ENCODE data around the gene FSD2. TPM values are rescaled to one million over a fixed set of nuclear protein-coding genes. Genes with fewer than 3 reads are reported as not detected.

Gene FSD2
- total RNA-seq, 4 donors from 2014 or later, result not detected

- in situ Hi-C loops (cut with MboI; ENCODE audit: low pct_ligation_motif_present in 1 of 4, low pct_unique_long_range_greater_than_20kb in 1 of 4, low sequenced_read_pairs in 3 of 4), result no loop called here
- intact Hi-C loops (cut with DNase I; ENCODE audit: low total_unique reads), result no loop called here
- DNase-seq, result no peak
- no peaks in the 10 kb centered on the region for H3K36me3 ChIP-seq
- TF ChIP-seq, protein P1, sequence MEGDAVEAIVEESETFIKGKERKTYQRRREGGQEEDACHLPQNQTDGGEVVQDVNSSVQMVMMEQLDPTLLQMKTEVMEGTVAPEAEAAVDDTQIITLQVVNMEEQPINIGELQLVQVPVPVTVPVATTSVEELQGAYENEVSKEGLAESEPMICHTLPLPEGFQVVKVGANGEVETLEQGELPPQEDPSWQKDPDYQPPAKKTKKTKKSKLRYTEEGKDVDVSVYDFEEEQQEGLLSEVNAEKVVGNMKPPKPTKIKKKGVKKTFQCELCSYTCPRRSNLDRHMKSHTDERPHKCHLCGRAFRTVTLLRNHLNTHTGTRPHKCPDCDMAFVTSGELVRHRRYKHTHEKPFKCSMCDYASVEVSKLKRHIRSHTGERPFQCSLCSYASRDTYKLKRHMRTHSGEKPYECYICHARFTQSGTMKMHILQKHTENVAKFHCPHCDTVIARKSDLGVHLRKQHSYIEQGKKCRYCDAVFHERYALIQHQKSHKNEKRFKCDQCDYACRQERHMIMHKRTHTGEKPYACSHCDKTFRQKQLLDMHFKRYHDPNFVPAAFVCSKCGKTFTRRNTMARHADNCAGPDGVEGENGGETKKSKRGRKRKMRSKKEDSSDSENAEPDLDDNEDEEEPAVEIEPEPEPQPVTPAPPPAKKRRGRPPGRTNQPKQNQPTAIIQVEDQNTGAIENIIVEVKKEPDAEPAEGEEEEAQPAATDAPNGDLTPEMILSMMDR (IDR thresholded peaks at IDR 0.05), result no peak
- TF ChIP-seq POLR2A (IDR thresholded peaks at IDR 0.05), result no peak
- no peak for TF ChIP-seq POLR2AphosphoS5 (IDR thresholded peaks at IDR 0.05)
- no peak for TF ChIP-seq EP300 (IDR thresholded peaks at IDR 0.05; ENCODE audit: low read depth)
- no peaks in the 10 kb centered on the region for H3K27me3 ChIP-seq
- H3K27ac ChIP-seq, result no peak overlapping the region
- no peaks in the 10 kb centered on the region for H3K9me3 ChIP-seq
- WGBS, 2 donors (ENCODE audit: low coverage in 1 of 2), result 89 to 90% methylated on average over 7 of the region's 7 CpGs
- H3K4me1 ChIP-seq, result no peaks in the 10 kb centered on the region
- H3K4me3 ChIP-seq, result no peak overlapping the region
Observed at GRCh38 chr15:82774496-82774895, 31.4 kb downstream of the FSD2 start.

- Histone ChIP-seq H3K36me3 (no peaks in the 10 kb centered on the region), H3K4me1 (no peaks in the 10 kb centered on the region), H3K9me3 (no peaks in the 10 kb centered on the region), H3K4me3 (no peak overlapping the region), H3K27me3 (no peaks in the 10 kb centered on the region), H3K27ac (no peak overlapping the region)
- no peak for DNase-seq
- WGBS, 2 donors (ENCODE audit: low coverage in 1 of 2), result 90% methylated on average over 12 of the region's 12 CpGs; no CpG with 5 or more reads in 1 of the 2 donors
- no peak for TF ChIP-seq EP300 (IDR thresholded peaks at IDR 0.05; ENCODE audit: low read depth)
- no peak for TF ChIP-seq POLR2AphosphoS5 (IDR thresholded peaks at IDR 0.05)
- TF ChIP-seq, protein P1 (IDR thresholded peaks at IDR 0.05), result no peak
- TF ChIP-seq POLR2A (IDR thresholded peaks at IDR 0.05), result no peak
- intact Hi-C loops (cut with DNase I; ENCODE audit: low total_unique reads), result no loop called here
- in situ Hi-C loops (cut with MboI; ENCODE audit: low pct_ligation_motif_present in 1 of 4, low pct_unique_long_range_greater_than_20kb in 1 of 4, low sequenced_read_pairs in 3 of 4), result no loop called here
Observed at GRCh38 chr15:82771789-82772607, 33.9 kb downstream of the FSD2 start.

DNA sequence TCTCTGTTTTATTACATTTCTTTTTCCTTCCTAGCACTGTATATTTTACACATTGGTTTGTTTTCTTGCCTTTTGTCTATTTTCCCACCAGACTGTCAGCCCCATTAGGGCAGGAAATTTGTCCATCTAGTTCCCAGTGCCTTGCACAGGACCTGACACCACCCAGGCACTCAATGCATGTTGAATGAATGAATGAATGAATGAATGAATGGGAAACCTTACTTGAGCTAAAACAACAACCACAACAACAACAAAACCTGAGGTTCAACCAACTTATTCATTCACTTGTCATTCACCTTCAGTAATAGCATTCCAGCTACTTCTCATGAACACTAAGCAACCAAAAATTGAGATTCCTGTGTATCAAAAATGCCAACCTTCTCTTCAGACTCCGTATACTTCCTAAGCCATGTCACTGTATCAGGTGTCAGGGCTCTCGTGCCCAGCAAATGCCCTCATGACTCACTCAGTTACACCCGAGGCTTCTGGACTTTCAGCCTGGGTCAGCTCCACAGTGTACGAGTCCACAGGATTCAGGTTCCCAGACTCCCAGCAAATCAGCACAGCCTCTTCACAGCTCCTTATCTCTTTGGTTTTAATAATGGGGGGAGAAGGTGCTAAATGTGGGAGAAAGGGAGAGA is 37.3 kb downstream of the FSD2 start:
- in situ Hi-C loops (cut with MboI; ENCODE audit: low pct_ligation_motif_present in 1 of 4, low pct_unique_long_range_greater_than_20kb in 1 of 4, low sequenced_read_pairs in 3 of 4), result no loop called here
- WGBS, 2 donors (ENCODE audit: low coverage in 1 of 2), result 86 to 90% methylated on average over 2 to 4 of the region's 4 CpGs

More for the DNA sequence above, 37.3 kb downstream of the FSD2 start:
- H3K36me3 ChIP-seq, result no peaks in the 10 kb centered on the region
- no peaks in the 10 kb centered on the region for H3K27me3 ChIP-seq
- DNase-seq, result no peak
- no peak overlapping the region for H3K4me3 ChIP-seq
- H3K9me3 ChIP-seq, result no peaks in the 10 kb centered on the region
- no peak for TF ChIP-seq POLR2A (IDR thresholded peaks at IDR 0.05)
- TF ChIP-seq POLR2AphosphoS5 (IDR thresholded peaks at IDR 0.05), result no peak
- no peak for TF ChIP-seq EP300 (IDR thresholded peaks at IDR 0.05; ENCODE audit: low read depth)
- TF ChIP-seq, protein P1 (IDR thresholded peaks at IDR 0.05), result no peak
- intact Hi-C loops (cut with DNase I; ENCODE audit: low total_unique reads), result no loop called here
- no peak overlapping the region for H3K27ac ChIP-seq
- H3K4me1 ChIP-seq, result no peaks in the 10 kb centered on the region

Measured in transverse colon (tissue), 4 donors.